SU-DHL-6 (cell line): ENCODE results near the gene TCP11L1.
"Not testable (repeated sequence)": the region's sequence is repeated elsewhere in the genome, so short reads cannot be mapped to it uniquely, and the experiment has no call there.

Source experiments
- H2AFZ ChIP-seq: fragments of 200-600 bp; sonication (generic); 2 replicates; pipeline ENCODE4 v1.6.1; 2014; ENCODE audit warnings: low read depth, mild to moderate bottlenecking, moderate library complexity, mixed read lengths, antibody characterized with exemption, low read length; ENCODE audit not compliant: severe bottlenecking
- H3F3A ChIP-seq: fragments of 200-600 bp; shearing (Covaris generic); 2 replicates; pipeline ENCODE4 v1.6.0; 2016; ENCODE audit warnings: antibody characterized with exemption, mild to moderate bottlenecking; ENCODE audit not compliant: insufficient read depth
- H3K27ac ChIP-seq: fragments of 200-600 bp; sonication (generic); 2 replicates; pipeline ENCODE4 v1.5.1; 2016; ENCODE audit warnings: low read depth, mild to moderate bottlenecking, low read length, moderate library complexity, mixed read lengths
- H3K27me3 ChIP-seq: fragments of 200-600 bp; sonication (generic), shearing (Covaris generic); 2 replicates; pipeline ENCODE4 v1.6.0; 2014; ENCODE audit warnings: mild to moderate bottlenecking, low read length
- H3K36me3 ChIP-seq: fragments of 200-600 bp; sonication (generic); 2 replicates; pipeline ENCODE4 v1.6.1; 2014; ENCODE audit warnings: mild to moderate bottlenecking, low read length, mixed read lengths
- H3K4me2 ChIP-seq: fragments of 300-600, 200-600 bp; shearing (Covaris generic), sonication (generic); 2 replicates; pipeline ENCODE4 v1.6.0; 2014; ENCODE audit warnings: low read length, low read depth, mild to moderate bottlenecking; ENCODE audit not compliant: poor library complexity, severe bottlenecking
- H3K4me3 ChIP-seq: fragments of 200-600 bp; sonication (generic); 2 replicates; pipeline ENCODE4 v1.5.1; 2014; ENCODE audit warnings: antibody characterized with exemption, low read length, mild to moderate bottlenecking, mixed read lengths; ENCODE audit not compliant: insufficient read depth, poor library complexity, severe bottlenecking
- H3K79me2 ChIP-seq: fragments of 200-600 bp; sonication (generic); 2 replicates; pipeline ENCODE4 v1.6.1; 2014; ENCODE audit warnings: mild to moderate bottlenecking, low read length, moderate library complexity; ENCODE audit not compliant: insufficient read depth
- H3K9ac ChIP-seq: fragments of 200-600 bp; sonication (generic); 2 replicates; pipeline ENCODE4 v1.7.0; 2014; ENCODE audit warnings: mild to moderate bottlenecking, low read length
- H3K9me2 ChIP-seq: fragments of 200-600 bp; sonication (generic); replicated peaks from 2 replicates; pipeline ENCODE4 v1.6.1; 2014; ENCODE audit warnings: low read length; ENCODE audit not compliant: insufficient read depth
- H3K9me3 ChIP-seq: fragments of 200-600 bp; sonication (generic); 2 replicates; pipeline ENCODE4 v1.6.1; 2014; ENCODE audit warnings: low read length, mixed read lengths; ENCODE audit not compliant: insufficient read depth
- H4K20me1 ChIP-seq: fragments of 200-600 bp; sonication (generic); 2 replicates; pipeline ENCODE4 v1.6.1; 2014; ENCODE audit warnings: low read depth, mild to moderate bottlenecking, antibody characterized with exemption, low read length, moderate library complexity, mixed read lengths
- EZH2phosphoT487 ChIP-seq: fragments of 200-600 bp; sonication (generic), shearing (Covaris generic); conservative IDR thresholded peaks from 2 replicates; pipeline ENCODE4 v1.6.1; 2018; ENCODE audit warnings: mild to moderate bottlenecking, antibody characterized with exemption, low read length, moderate library complexity, mixed read lengths
- TF ChIP-seq, protein P1 (sequence below): fragments of 200-600 bp; sonication (generic); IDR thresholded peaks from one replicate; pipeline ENCODE4 v1.5.1; 2017; ENCODE audit warnings: antibody characterized with exemption, mild to moderate bottlenecking, low read length, moderate library complexity; ENCODE audit not compliant: insufficient read depth, poor library complexity, severe bottlenecking

TCP11L1 gene

DNA sequence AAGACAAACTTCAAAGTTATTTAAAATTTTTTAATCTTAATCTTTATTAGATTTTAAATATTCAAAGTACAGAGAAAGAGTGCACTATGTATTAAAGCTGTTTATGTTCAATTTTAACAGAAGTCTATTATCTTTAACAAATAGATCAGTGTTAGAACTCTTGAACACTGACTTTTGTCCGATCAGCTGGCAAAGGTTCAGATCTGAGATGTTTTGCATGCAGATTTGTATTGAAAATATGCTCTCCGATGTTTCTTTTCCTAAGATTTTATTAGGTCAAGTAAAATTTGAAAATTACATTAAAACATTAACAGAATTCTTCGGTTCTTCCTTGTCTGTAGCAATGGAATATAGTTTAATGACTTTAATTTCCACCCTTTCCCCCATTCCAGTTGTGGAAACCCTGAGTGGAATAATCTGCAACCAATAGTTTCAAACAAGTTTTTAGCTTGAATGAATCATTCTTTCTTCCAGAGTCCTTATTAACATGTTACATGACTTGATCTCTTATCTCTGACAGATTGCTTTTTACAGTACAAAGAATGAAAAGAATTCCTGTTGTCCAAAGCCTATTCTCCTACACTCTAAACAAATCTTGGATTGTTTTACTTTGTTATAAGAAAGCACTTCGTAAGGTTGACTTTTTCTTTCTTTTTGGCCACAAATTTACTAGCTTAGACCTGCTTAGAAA, 11.4 kb upstream of the TCP11L1 start:
- TF ChIP-seq, protein P1, sequence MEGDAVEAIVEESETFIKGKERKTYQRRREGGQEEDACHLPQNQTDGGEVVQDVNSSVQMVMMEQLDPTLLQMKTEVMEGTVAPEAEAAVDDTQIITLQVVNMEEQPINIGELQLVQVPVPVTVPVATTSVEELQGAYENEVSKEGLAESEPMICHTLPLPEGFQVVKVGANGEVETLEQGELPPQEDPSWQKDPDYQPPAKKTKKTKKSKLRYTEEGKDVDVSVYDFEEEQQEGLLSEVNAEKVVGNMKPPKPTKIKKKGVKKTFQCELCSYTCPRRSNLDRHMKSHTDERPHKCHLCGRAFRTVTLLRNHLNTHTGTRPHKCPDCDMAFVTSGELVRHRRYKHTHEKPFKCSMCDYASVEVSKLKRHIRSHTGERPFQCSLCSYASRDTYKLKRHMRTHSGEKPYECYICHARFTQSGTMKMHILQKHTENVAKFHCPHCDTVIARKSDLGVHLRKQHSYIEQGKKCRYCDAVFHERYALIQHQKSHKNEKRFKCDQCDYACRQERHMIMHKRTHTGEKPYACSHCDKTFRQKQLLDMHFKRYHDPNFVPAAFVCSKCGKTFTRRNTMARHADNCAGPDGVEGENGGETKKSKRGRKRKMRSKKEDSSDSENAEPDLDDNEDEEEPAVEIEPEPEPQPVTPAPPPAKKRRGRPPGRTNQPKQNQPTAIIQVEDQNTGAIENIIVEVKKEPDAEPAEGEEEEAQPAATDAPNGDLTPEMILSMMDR, result no peak
- TF ChIP-seq EZH2phosphoT487, result no peak
- H3K36me3 ChIP-seq, result no peaks in the 10 kb centered on the region
- no peaks in the 10 kb centered on the region for H3K9me3 ChIP-seq
- no peak overlapping the region for H3K4me3 ChIP-seq
- no peak overlapping the region for H3K27ac ChIP-seq
- H3K79me2 ChIP-seq, result no peaks in the 10 kb centered on the region
- no peaks in the 10 kb centered on the region for H3K27me3 ChIP-seq
- no peak overlapping the region for H3K4me2 ChIP-seq
- H2AFZ ChIP-seq, result no peak overlapping the region
- no peak overlapping the region for H3K9ac ChIP-seq
- H3K9me2 ChIP-seq, result no peaks in the 10 kb centered on the region
- H3F3A ChIP-seq, result no peaks in the 10 kb centered on the region
- H4K20me1 ChIP-seq, result no peaks in the 10 kb centered on the region

DNA sequence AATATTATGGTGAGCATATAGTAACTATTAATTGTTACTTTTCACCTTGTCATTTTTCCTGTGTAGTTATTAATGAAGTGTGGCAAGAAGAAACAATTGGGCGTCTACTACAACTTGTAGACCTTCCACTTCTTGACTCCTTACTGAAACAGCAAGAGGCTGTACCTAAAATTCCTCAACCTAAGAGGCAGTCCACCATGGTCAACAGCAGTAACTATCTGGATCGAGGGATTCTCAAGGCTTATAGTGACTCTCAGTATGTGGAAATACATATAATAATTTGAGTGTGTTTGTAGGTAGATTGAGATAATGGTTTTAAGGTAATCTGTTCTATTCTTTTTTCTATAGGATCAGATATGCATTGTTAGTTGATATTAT, 10.8 kb upstream of the TCP11L1 start:
- Histone ChIP-seq H3K4me3 (no peak overlapping the region), H3K9me3 (no peaks in the 10 kb centered on the region), H3K9ac (no peak overlapping the region), H3K36me3 (no peaks in the 10 kb centered on the region), H3F3A (no peaks in the 10 kb centered on the region), H3K4me2 (no peak overlapping the region), H3K9me2 (no peaks in the 10 kb centered on the region), H3K27me3 (no peaks in the 10 kb centered on the region), H2AFZ (no peak overlapping the region), H3K27ac (no peak overlapping the region), H4K20me1 (no peaks in the 10 kb centered on the region), H3K79me2 (no peaks in the 10 kb centered on the region)
- TF ChIP-seq, protein P1, result no peak
- no peak for TF ChIP-seq EZH2phosphoT487

GRCh38 chr11:33029218-33029617, 10.2 kb upstream of the TCP11L1 start:
- not testable (repeated sequence) for H3K27me3 ChIP-seq, H3K4me2 ChIP-seq, H3F3A ChIP-seq, H3K4me3 ChIP-seq, H2AFZ ChIP-seq, H3K9me2 ChIP-seq, H3K9ac ChIP-seq, H3K79me2 ChIP-seq, H3K27ac ChIP-seq, H4K20me1 ChIP-seq, H3K9me3 ChIP-seq, H3K36me3 ChIP-seq

GRCh38 chr11:33033493-33033892, 5.9 kb upstream of the TCP11L1 start:
- no peak overlapping the region for H3K27ac ChIP-seq
- no peak overlapping the region for H3K9ac ChIP-seq
- no peak overlapping the region for H2AFZ ChIP-seq
- no peaks in the 10 kb centered on the region for H3K9me3 ChIP-seq
- no peak overlapping the region for H3K4me2 ChIP-seq
- no peaks in the 10 kb centered on the region for H3F3A ChIP-seq
- no peaks in the 10 kb centered on the region for H4K20me1 ChIP-seq
- TF ChIP-seq EZH2phosphoT487, result no peak
- TF ChIP-seq, protein P1, result no peak
- H3K9me2 ChIP-seq, result no peaks in the 10 kb centered on the region
- no peak overlapping the region for H3K4me3 ChIP-seq
- no peaks in the 10 kb centered on the region for H3K36me3 ChIP-seq
- no peaks in the 10 kb centered on the region for H3K79me2 ChIP-seq
- no peaks in the 10 kb centered on the region for H3K27me3 ChIP-seq
